ENCODE results near the gene EGFLAM.

DNA sequence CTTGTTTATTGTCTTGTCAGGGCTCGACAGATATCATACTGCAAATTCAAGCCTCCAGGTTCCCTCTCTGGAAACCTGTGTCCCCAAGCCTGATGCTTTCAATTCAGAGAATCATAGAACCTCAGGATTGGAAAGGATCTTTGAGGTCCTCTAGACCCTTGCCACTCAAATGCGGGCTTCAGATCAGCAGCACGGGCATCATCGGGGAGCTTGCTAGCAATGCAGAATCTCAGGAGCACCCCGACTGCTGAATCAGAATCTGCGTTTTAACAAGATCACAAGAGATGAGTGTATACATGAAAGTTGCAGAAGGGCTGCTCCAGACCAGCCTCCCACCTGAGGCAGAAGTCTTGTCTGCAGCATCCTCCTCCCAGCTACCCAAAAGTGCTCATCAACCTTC, 13.1 kb upstream of the EGFLAM start:
- TF ChIP-seq SMC3 (IDR thresholded peaks at IDR 0.05; ENCODE audit: low read depth, low read length): no peak
- TF ChIP-seq, protein P1, sequence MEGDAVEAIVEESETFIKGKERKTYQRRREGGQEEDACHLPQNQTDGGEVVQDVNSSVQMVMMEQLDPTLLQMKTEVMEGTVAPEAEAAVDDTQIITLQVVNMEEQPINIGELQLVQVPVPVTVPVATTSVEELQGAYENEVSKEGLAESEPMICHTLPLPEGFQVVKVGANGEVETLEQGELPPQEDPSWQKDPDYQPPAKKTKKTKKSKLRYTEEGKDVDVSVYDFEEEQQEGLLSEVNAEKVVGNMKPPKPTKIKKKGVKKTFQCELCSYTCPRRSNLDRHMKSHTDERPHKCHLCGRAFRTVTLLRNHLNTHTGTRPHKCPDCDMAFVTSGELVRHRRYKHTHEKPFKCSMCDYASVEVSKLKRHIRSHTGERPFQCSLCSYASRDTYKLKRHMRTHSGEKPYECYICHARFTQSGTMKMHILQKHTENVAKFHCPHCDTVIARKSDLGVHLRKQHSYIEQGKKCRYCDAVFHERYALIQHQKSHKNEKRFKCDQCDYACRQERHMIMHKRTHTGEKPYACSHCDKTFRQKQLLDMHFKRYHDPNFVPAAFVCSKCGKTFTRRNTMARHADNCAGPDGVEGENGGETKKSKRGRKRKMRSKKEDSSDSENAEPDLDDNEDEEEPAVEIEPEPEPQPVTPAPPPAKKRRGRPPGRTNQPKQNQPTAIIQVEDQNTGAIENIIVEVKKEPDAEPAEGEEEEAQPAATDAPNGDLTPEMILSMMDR (conservative IDR thresholded peaks at IDR 0.05; ENCODE audit: low read depth, low read length): no peak
- no peak for TF ChIP-seq POLR2A (IDR thresholded peaks at IDR 0.05; ENCODE audit: low read depth, low read length)

All from IMR-90 (cell line).